CD4-positive, alpha-beta T cell (primary cell): Measurements from ENCODE around the gene IFI27L1. TPM values are rescaled to one million over a fixed set of nuclear protein-coding genes. Genes with fewer than 3 reads are reported as not detected.

Source experiments
- ATAC-seq: fragments of 200-7000 bp; cut with Tn5 transposase; one replicate; pipeline ENCODE4 v1.10.0; 2022; ENCODE audit warnings: mild to moderate bottlenecking; ENCODE audit not compliant: poor library complexity
- CTCF ChIA-PET: fragments of 350-600 bp; sonication (Branson Sonifier 250); formaldehyde crosslinking; loops from one replicate; lab custom pipeline; 2021; ENCODE audit warnings: antibody characterized with exemption, inconsistent platforms; lab: Charles Lee
- POLR2A ChIA-PET: fragments of 350-600 bp; sonication (Branson Sonifier 250); formaldehyde crosslinking; loops from one replicate; lab custom pipeline; 2021; ENCODE audit warnings: antibody characterized with exemption, inconsistent platforms; lab: Charles Lee
- DNase-seq, 14 experiments: peaks; one replicate each; pipeline ENCODE4 v3.0.0-alpha.2; 2013 to 2020; ENCODE audit warnings: mixed read lengths in 2 of 14
- H3K27ac ChIP-seq, 2 donors: one replicate each; pipeline versions ENCODE4 v1.5.1 to v1.7.0; 2013; ENCODE audit warnings: low read length in 2 of 2, low read depth in 1 of 2, mild to moderate bottlenecking in 1 of 2
- H3K27me3 ChIP-seq, 2 experiments: 1 replicate in 1 of 2; 2 replicates in 1 of 2; pipeline versions ENCODE4 v1.6.1 to v1.7.0; 2013; ENCODE audit warnings: low read length in 2 of 2, control low read depth in 1 of 2, mild to moderate bottlenecking in 1 of 2, moderate library complexity in 1 of 2; ENCODE audit not compliant: insufficient read depth in 2 of 2, control insufficient read depth in 1 of 2
- H3K36me3 ChIP-seq: one replicate; pipeline ENCODE4 v1.6.1; 2013; ENCODE audit warnings: low read length, control low read depth; ENCODE audit not compliant: insufficient read depth
- H3K4me1 ChIP-seq: one replicate; pipeline ENCODE4 v1.6.1; 2013; ENCODE audit warnings: low read length, control low read depth; ENCODE audit not compliant: insufficient read depth
- H3K4me3 ChIP-seq: one replicate; pipeline ENCODE4 v1.5.1; 2013; ENCODE audit warnings: mild to moderate bottlenecking, low read length, moderate library complexity
- H3K9me3 ChIP-seq, 2 experiments: 1 replicate in 1 of 2; 2 replicates in 1 of 2; pipeline versions ENCODE4 v1.6.1 to v1.7.0; 2013; ENCODE audit warnings: low read length in 2 of 2, mild to moderate bottlenecking in 2 of 2, control low read depth in 1 of 2, moderate library complexity in 1 of 2; ENCODE audit not compliant: control insufficient read depth in 1 of 2, insufficient read depth in 1 of 2
- H3K27ac Mint-ChIP-seq: one replicate; pipeline ENCODE4 v1.8.0; 2020; ENCODE audit warnings: mixed read lengths
- H3K27me3 Mint-ChIP-seq: one replicate; pipeline ENCODE4 v1.8.0; 2021; ENCODE audit warnings: mixed read lengths
- H3K36me3 Mint-ChIP-seq: one replicate; pipeline ENCODE4 v1.8.0; 2021; ENCODE audit warnings: low read depth, mixed read lengths
- H3K4me1 Mint-ChIP-seq: one replicate; pipeline ENCODE4 v1.8.0; 2021; ENCODE audit warnings: low read depth, mixed read lengths
- H3K4me3 Mint-ChIP-seq: one replicate; pipeline ENCODE4 v1.8.0; 2020; ENCODE audit warnings: mild to moderate bottlenecking, mixed read lengths
- H3K9me3 Mint-ChIP-seq: one replicate; pipeline ENCODE4 v1.8.0; 2020; ENCODE audit warnings: mixed read lengths
- CTCF ChIP-seq: fragments of 200-600 bp; IDR thresholded peaks from one replicate; pipeline ENCODE4 v1.8.0; 2022; ENCODE audit warnings: antibody characterized with exemption, mild to moderate bottlenecking
- intact Hi-C, 2 experiments: fragments of 100-400 bp; cut with DNase I in 1 of 2; cut with micrococcal nuclease in 1 of 2; formaldehyde crosslinking; loops; one replicate each; pipeline versions ENCODE4 v1.15.1 to v1.9.0; 2023 to 2025; cut with DNase I, micrococcal nuclease
- total RNA-seq, 174 experiments: library from RNA in 2 of 174; stranded (reverse) in 2 of 174; gene quantifications; one replicate each; pipeline ENCODE4 v1.2.3 and lab custom pipeline; 2021 to 2026

Gene IFI27L1
- total RNA-seq, 2 experiments from 2014 or later, result 14.1 to 14.3 TPM

GRCh38 chr14:94099006-94099405 is 17.9 kb downstream of the IFI27L1 start:
- Mint-ChIP-seq H3K27ac (no peak overlapping the region), H3K27me3 (no peaks in the 10 kb centered on the region), H3K4me3 (no peak overlapping the region), H3K4me1 (no peaks in the 10 kb centered on the region), H3K9me3 (no peaks in the 10 kb centered on the region), H3K36me3 (no peaks in the 10 kb centered on the region)
- Histone ChIP-seq H3K27me3 (no peaks in the 10 kb centered on the region), H3K36me3 (no peaks in the 10 kb centered on the region), H3K9me3 (no peaks in the 10 kb centered on the region), H3K4me1 (no peaks in the 10 kb centered on the region), H3K4me3 (no peak overlapping the region), H3K27ac (no peak overlapping the region)
- no peak for TF ChIP-seq CTCF
- CTCF ChIA-PET, result no interaction called here
- DNase-seq, result no peak
- POLR2A ChIA-PET, result no interaction called here
- intact Hi-C loops, result no loop called here
- no peak for ATAC-seq

- DNase-seq (no peak), ATAC-seq (no peak)
- H3K27me3 ChIP-seq, result no peaks in the 10 kb centered on the region
- Mint-ChIP-seq H3K27ac (no peak overlapping the region), H3K4me1 (no peaks in the 10 kb centered on the region), H3K36me3 (no peaks in the 10 kb centered on the region), H3K9me3 (no peaks in the 10 kb centered on the region), H3K27me3 (no peaks in the 10 kb centered on the region), H3K4me3 (no peak overlapping the region)
- no peaks in the 10 kb centered on the region for H3K4me1 ChIP-seq
- no peak for TF ChIP-seq CTCF
- ChIA-PET POLR2A (no interaction called here), CTCF (no interaction called here)
- intact Hi-C loops, result no loop called here
- no peaks in the 10 kb centered on the region for H3K36me3 ChIP-seq
- no peak overlapping the region for H3K4me3 ChIP-seq
- no peaks in the 10 kb centered on the region for H3K9me3 ChIP-seq
- no peak overlapping the region for H3K27ac ChIP-seq
Measured at GRCh38 chr14:94100847-94101246, 19.7 kb downstream of the IFI27L1 start.

GRCh38 chr14:94101748-94102147 is 20.6 kb downstream of the IFI27L1 start:
- intact Hi-C loops, result no loop called here

More at GRCh38 chr14:94101748-94102147, 20.6 kb downstream of the IFI27L1 start:
- Histone ChIP-seq H3K36me3 (no peaks in the 10 kb centered on the region), H3K27me3 (no peaks in the 10 kb centered on the region), H3K4me1 (no peaks in the 10 kb centered on the region), H3K27ac (no peak overlapping the region), H3K4me3 (no peak overlapping the region), H3K9me3 (no peaks in the 10 kb centered on the region)
- DNase-seq (no peak), ATAC-seq (no peak)
- CTCF ChIA-PET, result no interaction called here
- Mint-ChIP-seq H3K36me3 (no peaks in the 10 kb centered on the region), H3K27me3 (no peaks in the 10 kb centered on the region), H3K4me1 (no peaks in the 10 kb centered on the region), H3K9me3 (no peaks in the 10 kb centered on the region), H3K27ac (no peak overlapping the region), H3K4me3 (no peak overlapping the region)
- POLR2A ChIA-PET, result no interaction called here
- TF ChIP-seq CTCF, result no peak
